ENCODE results near the gene COL13A1. TPM values are rescaled to one million over a fixed set of nuclear protein-coding genes. Genes with fewer than 3 reads are reported as not detected.
A peak's percentile ranks its signal among the peaks of the same experiment; 100 is the strongest.

Gene COL13A1
- total RNA-seq, 1 donor from 2014 or later: 10.1 TPM

DNA sequence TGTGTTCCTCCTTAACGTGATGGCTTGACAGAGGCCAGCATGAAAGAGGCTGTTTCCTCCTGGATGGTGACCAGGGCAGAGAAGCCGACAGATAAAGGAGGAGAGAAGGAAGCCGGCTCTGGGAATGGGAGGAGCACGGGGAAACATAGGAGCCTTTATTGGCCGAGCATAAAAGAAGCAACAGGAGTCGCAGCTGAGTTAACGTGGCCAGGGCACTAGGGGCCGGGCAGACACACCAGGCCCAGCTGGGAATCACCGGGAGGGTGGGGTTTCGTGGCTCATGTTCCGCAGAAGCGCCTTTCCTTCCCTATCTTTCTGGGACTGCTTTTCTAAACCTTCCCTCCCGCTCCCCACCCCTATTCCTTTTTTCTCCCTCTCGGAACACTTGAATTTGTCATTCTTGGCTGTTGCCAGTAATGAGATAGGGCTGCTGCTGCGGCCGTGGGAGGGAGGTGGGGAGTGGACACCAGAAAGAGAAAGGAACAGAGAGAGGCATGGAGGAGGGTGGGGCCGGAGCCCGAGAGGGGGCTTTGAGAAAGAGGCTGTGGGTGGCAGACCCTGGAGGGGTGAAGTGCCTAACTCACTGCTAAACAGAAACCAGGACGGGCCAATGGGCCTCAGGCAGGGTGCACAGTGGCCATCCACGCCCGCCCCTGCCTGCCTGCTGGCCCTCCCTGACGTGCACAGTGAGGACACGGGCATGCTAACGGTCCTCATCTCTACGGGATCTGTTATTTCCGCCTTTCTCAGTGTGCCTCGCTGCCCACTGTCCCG, 65.2 kb downstream of the COL13A1 start:
- no peak for DNase-seq

DNA sequence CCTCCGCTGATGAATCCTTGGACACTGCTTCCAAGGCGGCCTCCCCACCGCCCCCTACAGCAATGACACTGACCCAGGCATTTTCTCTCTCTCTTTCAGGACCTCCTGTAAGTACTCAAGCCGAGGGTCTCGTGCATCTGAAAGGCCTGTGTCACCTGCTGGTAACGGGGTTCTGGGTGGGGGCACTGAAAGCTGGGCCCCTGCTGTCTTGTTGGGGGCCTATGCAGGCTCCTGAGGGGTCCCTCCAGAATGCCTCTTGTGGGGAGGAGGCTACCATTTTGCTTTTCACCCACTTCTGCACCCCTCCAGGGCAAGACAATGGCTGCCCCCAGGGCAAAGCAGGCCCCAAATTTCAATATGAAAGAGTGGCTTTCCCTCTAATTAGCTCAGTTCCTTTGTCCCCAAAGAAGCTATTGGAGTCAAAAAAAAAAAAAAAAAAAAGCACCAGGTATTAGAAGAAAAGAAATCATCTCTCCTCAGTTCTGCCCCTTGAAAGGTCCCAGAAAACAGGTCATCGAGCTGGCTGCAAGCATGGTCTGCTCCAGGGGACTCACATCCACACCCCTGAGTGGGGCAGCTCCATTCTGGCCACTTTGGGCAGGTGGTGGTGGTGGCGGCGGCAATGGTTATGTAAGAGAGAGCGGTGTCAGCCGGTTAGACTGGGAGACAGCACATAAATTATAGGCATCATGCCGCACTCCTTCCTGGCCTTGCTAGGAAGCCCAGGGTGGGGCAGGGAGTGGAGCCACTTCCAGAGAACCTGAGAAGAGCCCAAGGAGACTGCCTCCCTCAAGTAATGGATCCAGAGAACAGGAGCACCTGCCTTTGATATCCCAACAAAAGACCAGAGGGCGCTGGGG, 66.2 kb downstream of the COL13A1 start:
- DNase-seq: no peak

DNA sequence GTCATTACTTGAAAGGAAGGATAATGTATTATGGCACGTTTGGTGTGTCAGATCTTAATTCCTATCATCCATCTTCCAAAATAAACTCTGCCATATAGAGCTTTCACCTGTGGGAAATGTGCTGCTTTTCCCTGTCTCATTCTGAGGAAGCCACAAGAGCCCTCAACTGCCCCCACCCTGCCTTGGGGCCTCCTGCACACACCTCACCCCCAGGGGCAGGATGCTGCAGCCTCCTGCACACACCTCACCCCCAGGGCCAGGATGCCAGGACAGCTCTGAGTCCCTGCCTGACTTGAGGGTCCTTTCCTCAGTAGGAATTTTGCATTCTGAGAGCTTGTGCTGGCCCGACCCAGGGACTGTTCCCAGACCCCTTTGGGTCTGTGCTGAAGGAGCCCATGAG, 67.1 kb downstream of the COL13A1 start:
- no peak for DNase-seq

DNA sequence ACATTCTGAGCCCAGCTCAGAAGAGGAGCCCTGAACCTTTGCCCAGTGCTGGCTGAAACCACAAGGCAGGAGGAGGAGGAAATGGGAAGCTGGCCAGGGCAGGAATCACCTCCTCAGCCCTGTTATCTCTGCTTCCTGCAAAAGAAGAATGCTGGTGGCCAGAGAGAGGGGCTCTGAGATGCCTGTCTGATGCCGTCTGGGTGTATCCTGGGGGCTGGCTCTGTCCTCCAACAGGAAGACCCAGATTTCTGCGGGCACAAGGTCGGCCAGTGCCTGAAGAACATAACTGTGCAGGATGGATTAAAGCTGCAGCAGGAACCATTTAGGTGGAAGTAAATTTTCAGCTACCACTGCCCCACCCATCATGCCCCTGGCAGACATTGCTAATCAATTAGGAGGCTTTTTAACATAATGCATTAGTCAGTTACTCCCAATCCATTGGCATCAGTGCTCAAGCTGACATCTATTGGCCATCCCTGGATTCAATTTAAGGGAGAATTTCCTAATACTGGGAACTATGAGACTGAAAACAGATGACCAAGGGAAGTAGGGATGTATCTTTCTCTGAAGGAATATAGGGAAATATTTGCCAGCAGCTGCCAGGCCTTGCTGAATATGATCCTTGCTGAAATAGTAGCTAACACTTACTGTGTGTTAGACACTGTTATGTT, 67.7 kb downstream of the COL13A1 start:
- peak; percentile 26 for DNase-seq

DNA sequence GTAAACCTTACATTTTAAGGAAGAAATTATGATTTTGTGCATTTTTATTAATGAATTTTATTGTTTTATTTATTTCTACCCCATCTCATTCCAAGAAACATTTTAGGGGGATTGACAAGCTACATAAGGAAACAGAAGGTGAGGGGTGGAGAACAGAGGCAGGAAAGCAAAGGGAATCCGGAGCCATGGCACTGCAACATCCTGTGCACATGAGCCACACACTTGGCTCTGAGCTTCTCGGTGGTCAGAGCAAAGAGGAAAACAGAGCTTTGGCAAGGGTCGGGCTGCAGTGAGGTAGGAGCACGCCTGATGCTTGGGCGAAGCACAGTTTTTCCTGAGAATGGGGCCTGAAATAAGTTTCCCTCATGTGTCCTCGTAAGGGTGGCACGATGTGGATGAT, 68.9 kb downstream of the COL13A1 start:
- DNase-seq: no peak

DNA sequence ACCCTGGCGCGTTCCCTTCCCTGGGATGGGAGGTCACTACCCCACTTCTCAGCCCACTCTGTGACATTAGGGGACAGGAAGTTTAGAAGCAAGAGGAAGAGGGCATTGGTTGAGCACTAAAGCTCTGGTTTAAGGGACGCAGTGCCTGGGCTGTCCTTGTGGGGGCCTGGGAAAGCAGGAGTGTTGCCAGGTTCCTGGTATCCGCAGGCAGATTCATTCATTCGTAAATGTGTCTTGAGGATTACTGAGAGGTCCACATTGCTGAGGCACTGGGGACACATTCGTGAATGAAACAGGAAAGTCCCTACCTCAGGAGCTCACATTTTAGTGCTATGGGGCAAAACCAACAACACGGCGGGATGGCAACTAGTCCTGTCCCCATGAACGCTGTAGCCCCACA, 69.4 kb downstream of the COL13A1 start:
- no peak for DNase-seq

DNA sequence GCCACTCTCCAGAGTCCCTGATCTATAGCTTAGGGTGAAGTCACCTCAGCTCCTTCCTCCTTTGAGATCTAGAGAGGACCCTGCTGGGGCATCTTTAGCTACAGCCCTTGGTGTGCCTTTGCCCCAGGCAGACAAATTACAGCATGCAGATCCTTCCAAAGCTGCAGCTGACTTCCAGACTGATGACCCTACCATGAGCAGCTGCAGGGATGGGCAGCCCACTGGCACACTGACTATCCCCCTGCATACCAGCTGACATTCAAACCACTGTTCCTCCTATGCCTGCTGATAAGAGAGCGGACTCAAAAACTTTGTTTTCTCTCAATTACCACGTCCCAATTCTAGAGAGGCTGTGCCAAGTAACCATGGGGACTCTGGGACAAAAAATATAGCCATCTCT, 70.6 kb downstream of the COL13A1 start:
- no peak for DNase-seq

DNA sequence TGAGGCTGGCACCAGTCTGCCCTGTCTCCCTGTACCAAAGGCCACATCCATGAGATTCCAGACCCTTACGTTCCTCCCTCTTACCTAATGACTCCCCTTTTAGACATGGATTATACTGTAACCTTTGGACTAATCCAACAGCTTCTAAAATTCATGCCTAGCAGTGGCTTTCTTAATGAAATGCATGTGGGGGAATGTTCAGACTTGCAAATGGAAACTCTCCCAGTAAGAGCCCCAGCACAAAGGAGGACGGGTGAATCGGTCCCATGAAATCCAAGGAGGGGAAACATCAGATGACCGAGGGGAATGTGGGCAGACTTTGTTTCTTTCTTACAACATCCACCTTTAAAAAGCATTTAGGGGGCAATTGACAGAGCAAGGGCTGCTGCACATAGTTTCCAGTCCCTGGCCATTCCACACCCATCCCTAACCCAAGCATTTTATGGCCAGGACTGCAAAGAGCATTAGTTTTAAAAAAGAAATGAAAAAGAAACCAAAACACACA, 71.5 kb downstream of the COL13A1 start:
- peak; percentile 32 for DNase-seq

DNA sequence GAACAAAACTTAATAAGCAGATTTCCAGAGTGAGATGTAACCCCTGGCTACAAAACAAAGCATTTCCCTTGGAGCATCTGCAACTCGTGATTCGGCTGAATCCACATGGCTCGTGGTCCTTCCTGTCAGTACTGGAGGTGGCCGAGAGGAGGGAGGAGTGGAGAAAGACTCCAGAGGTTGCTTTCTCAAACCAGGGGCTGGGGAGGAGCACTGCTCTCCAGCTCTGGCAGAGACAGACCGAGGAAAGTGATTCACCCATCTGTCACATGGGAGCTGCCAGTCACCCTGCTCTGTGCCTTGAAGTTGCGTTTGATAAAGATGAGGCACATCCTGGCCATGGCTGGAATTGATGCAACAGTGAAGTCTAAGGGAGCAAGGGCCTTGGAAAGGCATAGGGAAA, 72.7 kb downstream of the COL13A1 start:
- peak; percentile 76 for DNase-seq

DNA sequence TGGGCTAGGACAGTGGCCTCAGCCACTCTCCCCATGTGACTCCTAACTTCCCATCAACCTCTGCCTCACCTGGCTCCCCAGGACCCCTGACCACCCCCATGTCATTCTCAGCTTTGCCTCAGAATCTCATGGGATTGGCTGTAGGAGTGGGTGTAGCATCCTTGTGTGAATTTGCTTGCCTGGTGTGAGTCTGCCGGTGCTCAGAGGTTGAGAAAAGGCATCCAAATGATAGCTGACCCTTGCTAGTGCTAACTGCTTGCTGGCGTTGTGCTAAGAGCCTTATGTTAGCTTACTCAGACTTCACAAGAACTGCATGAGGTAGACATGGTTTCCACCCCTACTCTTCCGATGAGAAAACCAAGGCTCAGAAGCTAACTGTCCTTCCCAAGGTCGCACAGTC, 74.2 kb downstream of the COL13A1 start:
- DNase-seq: no peak

DNA sequence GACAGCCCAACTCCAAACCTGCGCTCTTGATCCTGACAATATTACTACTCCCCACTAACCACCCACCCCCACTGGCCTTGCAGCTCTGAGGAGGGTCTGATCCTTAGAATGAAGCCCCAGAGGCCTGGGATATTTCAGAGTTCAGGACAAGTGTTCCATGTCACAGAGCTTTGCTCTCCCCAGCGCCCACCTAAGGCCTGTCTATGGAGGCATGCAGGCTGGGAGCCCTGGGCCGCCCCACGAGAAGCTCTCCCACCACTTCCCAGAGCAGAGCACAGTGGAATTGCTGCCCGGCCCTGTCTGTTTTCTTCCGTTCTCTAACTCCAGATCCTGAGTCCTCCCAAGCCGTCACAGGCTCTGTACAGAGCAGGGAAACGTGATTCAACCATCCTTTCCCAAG, 74.6 kb downstream of the COL13A1 start:
- no peak for DNase-seq

DNA sequence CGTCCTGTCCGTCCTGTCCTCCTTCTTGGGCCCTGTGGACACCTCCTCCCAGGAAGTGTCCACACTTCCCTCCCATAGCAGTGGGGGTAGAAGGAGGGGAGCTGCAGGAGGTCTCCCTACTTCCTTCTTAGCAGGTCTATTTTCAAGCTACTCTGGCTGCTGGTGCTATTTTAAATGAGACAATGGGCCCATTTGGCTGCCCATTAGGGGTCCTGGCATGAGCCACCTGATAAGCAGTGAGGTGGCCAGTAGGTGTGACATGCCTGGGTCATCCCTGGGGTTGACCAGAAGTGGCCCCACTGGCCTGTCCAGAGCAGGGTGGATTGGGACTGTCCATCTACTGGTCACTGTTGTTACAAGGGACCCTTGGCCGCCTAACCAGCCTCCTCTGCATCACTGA, 75.2 kb downstream of the COL13A1 start:
- DNase-seq: no peak

DNA sequence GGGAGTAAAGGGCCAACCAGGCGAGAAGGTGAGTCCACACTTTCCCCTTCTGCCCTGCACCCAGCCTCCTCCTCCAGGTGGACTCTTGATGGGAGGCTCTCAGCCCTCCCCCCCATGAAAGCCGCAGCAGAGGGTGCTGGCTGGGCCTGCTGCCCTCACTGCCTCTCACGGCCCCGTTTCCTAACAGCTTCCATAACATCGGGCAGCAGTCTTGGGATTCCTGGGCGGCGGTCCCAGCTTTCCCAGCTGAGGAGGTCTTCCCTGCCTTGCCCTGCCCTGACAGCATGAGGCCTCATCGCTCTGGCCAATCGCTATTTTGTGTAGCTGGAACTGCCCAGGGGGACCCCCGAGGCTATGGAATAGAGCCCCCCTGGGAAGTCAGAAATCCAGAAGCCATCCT, 76.3 kb downstream of the COL13A1 start:
- peak; percentile 63 for DNase-seq

DNA sequence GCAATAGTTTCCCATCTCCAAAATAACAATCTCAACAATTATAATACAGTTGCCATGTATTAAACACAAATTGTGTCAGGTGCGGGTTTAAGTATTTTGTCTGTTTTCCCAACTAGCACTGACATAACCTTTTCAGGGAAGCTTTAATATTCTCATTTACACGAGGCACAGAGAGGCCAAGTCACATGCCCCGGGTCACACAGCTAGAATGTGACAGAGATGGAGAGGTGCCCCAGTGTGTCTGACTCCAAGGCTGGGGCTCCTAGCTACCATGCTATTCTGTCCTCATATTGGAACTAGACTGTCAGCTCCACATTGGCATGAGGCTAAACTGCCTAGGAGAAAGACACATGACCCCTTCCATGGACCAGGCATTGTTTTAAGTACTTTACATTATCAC, 77.2 kb downstream of the COL13A1 start:
- DNase-seq: no peak

DNA sequence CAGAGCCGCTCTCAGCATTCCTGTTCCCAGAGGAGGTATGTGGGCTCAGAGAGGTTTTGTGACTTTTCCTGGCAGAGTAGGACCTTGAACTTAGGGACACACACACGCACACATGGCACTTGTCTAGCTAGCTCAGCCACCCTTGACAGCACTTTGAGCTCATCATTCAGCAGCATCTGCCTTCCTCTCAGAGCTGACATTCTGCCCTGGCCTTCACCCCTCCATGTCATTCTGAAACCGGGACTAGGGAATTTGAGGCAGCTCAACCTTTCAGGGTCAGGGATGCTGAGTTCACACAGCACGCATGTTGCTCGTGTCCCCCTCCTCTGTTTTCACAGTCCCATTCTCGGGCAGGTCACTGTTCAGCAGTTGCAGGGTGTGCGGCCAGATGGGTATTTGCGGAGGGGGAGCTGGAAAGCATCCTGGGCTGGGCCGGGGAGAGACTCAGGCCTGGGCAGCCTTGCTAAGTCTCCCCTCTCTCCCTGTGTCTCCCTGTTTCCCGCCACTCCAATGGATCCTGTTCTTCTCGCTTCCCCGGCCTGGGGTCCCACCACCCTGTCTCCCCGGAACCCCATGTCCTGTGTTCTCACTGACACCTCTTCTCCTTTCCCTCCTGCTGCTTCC, 78.0 kb downstream of the COL13A1 start:
- DNase-seq: no peak

DNA sequence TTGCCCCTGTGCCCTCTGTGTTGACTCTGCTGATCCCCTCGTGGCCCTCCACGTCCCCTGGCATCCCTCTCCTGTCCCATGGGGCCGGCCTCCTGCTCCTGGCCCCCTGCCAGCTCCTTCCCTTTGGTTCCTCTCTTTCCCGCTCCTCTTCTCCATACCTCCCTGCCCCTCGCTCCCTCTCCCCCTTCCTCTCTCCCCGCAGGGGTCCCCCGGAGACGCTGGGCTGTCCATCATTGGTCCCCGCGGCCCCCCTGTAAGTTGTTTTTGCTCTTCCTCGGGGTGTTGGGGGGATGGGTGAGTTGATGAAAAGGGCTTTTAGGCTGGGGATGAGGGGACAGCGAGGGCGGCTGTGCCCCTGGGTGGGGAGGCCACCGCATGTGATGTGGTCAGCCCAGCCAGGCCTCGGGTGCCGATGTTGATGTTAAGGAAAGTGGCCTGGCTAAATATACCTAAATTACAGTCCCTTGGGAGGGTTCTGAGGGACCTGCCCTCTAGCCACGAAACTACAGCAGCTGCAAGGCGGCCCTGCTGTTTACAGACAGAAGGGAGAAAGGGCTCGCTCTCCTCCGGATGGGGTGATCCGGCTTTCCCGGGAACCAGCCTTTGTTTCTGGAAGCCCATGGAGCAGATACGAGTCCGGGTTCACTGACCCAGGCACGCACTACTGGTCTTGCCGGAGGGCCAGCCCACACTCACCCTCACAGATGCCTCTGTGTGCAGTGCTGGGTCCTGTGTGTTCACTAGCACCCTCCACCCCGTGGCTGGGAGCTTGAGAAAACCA, 78.8 kb downstream of the COL13A1 start:
- DNase-seq: no peak

DNA sequence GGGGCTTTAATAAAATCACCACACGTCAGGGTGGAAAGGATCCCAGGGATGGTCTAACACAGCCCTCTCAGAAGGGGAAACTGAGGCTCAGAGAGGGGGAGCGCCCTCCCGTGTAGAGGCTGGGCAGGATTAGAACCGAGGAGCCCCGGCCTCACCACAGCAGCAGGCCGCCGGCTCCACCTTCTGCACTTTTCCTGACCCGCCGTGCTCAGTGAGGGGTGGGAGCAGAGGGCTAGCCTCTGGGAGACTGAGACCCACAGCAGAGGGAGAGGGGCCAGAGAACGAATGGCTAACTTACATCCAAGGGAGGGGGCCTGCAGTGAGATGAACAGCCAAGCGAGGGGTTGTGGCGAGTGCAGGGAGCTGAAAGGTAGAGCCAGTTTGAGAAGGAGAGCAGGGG, 79.5 kb downstream of the COL13A1 start:
- no peak for DNase-seq

DNA sequence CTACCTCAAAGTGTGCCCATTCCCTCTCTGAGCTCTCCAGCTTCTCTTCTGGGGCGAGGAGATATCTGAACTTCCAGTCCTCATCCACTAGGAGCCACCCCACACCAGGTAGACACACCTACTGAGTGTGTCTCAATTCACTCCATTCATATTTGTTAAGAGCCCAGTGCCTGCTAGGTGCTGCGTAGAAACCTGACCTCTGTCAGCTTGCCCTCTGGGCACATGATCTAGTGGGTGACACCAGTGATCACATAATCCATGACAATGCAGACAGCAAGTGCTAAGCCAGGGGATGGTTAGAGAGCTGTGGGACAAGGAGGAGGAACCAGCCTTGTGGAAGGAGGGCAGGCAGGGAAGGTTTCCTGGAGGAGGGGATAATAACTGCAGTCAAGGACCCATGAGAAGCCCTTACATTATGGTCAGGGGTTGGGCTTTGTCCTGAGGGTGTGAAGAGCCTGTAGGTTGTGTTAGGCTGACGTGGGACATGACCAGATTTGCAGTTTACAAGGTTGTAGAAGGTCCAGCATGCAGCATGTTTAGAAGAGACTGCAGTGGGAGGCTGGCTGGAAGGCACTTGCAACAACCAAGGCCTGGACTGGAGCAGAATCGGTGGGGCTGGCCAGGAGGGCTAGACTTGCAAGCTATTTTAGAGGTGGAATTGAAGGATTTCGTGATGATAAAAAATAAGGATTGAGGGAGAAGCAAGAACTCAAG, 81.8 kb downstream of the COL13A1 start:
- DNase-seq: no peak

DNA sequence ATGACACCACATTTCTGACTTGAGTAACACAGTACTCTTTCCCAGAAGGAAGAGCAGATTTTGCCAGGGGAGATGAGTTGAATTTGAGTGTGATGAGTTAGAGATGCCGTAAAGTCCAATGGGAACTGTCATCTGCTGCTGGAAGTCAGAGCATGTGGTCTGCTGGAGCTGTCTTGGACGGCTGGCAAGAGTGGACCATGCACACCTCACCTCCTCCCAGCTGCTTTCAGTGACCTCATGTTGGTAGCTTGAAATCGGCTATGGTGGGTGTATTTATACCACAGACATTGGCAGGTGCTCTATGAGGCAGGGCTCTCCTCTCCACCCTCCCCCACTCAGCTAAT, 82.3 kb downstream of the COL13A1 start:
- DNase-seq: no peak

DNA sequence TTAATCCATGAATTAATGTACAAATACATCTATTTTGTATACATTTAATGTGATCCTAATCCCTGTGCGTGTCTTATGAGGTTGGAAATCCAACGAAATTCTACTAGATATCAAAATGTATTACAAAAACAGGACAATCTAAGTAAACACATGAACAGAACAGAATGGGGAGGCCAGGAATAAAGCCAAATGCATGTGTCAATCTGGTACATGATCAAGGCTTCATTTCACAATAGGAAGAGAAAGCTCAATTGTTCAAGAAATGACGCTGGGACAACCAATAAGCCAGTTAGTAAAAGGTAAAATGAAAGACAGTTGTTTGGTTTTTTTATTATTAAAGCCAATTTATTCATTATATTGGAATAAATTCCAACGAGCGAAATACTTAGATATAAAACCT, 83.0 kb downstream of the COL13A1 start:
- no peak for DNase-seq

DNA sequence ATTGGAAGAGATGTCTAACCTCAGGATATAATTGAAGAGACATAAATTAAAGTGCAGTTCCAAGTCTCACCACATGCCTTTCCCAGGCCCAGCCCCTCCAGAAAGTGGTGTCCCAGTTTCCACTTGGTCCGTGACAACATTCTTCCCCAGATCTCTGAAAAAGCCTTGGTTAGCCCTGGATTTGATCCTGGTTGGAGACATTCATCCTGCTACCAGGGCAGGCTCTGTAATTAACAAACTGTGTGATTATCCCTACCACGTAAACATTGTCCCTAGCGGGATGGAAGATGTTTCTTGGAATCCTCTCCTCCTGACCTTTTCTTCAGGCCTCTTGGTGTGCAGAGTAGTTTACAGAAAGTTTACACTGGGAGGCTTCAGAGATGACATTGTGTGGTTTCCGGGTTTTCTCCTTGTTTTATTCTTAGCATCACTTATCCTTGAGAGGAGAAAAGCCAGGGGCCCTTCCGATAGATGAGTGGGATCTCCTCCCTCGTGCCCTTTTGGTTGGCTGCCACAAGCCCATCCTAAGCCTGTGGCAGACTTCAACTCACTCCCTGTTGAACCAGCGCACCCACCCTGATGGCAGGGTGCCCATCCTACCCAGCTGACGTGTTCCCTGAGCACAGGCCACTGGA, 83.8 kb downstream of the COL13A1 start:
- DNase-seq: no peak

All from skin of body (tissue), 2 donors.